CD14-positive monocyte (primary cell): ENCODE measurements around the gene HCAR3. TPM values are rescaled to one million over a fixed set of nuclear protein-coding genes. Genes with fewer than 3 reads are reported as not detected.

Experiments used
- DNase-seq, 3 donors: peaks; one replicate each; pipeline ENCODE4 v3.0.0-alpha.2; 2011 to 2022
- H2AFZ ChIP-seq: 2 replicates; pipeline ENCODE4 v1.6.0; 2012; ENCODE audit warnings: mild to moderate bottlenecking, low read depth, low read length, inconsistent platforms; ENCODE audit not compliant: insufficient read depth, poor library complexity, severe bottlenecking
- H3K27ac ChIP-seq, 2 donors: 1 replicate in 1 of 2; 2 replicates in 1 of 2; pipeline ENCODE4 v1.5.1; 2012 to 2013; ENCODE audit warnings: low read length in 2 of 2, control low read depth in 1 of 2, inconsistent platforms in 1 of 2, low read depth in 1 of 2, mild to moderate bottlenecking in 1 of 2
- H3K27me3 ChIP-seq, 2 donors: one replicate each; pipeline versions ENCODE4 v1.6.0 to v1.6.1; 2011 to 2013; ENCODE audit warnings: low read length in 2 of 2; ENCODE audit not compliant: control insufficient read depth in 2 of 2, insufficient read depth in 2 of 2
- H3K36me3 ChIP-seq, 2 donors: replicated peaks in 1 of 2; 1 replicate in 1 of 2; 2 replicates in 1 of 2; pipeline versions ENCODE4 v1.5.1 to v1.6.1; 2012 to 2013; ENCODE audit warnings: low read length in 2 of 2, control low read depth in 1 of 2, inconsistent platforms in 1 of 2, mild to moderate bottlenecking in 1 of 2; ENCODE audit not compliant: insufficient read depth in 2 of 2, control insufficient read depth in 1 of 2
- H3K4me1 ChIP-seq, 2 donors: 1 replicate in 1 of 2; 2 replicates in 1 of 2; pipeline versions ENCODE4 v1.5.1 to v1.6.1; 2012 to 2013; ENCODE audit warnings: low read length in 2 of 2, control low read depth in 1 of 2, inconsistent platforms in 1 of 2, mild to moderate bottlenecking in 1 of 2, moderate library complexity in 1 of 2; ENCODE audit not compliant: insufficient read depth in 2 of 2, control insufficient read depth in 1 of 2
- H3K4me2 ChIP-seq: replicated peaks from 2 replicates; pipeline ENCODE3; 2012; ENCODE audit warnings: low read length, moderate library complexity, mild to moderate bottlenecking; ENCODE audit not compliant: poor library complexity, severe bottlenecking; ENCODE audit errors: extremely low read depth
- H3K4me3 ChIP-seq, 3 experiments: fragments of 200-600 bp in 1 of 3; sonication (generic) in 1 of 3; replicated peaks in 1 of 3; 1 replicate in 2 of 3; 2 replicates in 1 of 3; pipeline ENCODE4 v1.5.1; 2011 to 2013; ENCODE audit warnings: low read length in 3 of 3, mild to moderate bottlenecking in 3 of 3, control low read depth in 2 of 3, low read depth in 2 of 3, inconsistent platforms in 1 of 3, moderate library complexity in 1 of 3
- H3K79me2 ChIP-seq: 2 replicates; pipeline ENCODE4 v1.6.0; 2012; ENCODE audit warnings: mild to moderate bottlenecking, control low read depth, inconsistent platforms, low read length, moderate library complexity; ENCODE audit not compliant: insufficient read depth
- H3K9ac ChIP-seq: 2 replicates; pipeline ENCODE4 v1.6.0; 2017; ENCODE audit warnings: low read length, mild to moderate bottlenecking; ENCODE audit not compliant: insufficient read depth, poor library complexity, severe bottlenecking
- H3K9me3 ChIP-seq, 2 donors: replicated peaks in 1 of 2; 1 replicate in 1 of 2; 2 replicates in 1 of 2; pipeline versions ENCODE4 v1.5.1 to v1.6.1; 2012 to 2013; ENCODE audit warnings: low read length in 2 of 2, control low read depth in 1 of 2; ENCODE audit not compliant: control insufficient read depth in 1 of 2, insufficient read depth in 1 of 2
- H4K20me1 ChIP-seq: 2 replicates; pipeline ENCODE4 v1.6.0; 2012; ENCODE audit warnings: mild to moderate bottlenecking, low read length, control low read depth, moderate library complexity; ENCODE audit not compliant: insufficient read depth
- H3K27ac Mint-ChIP-seq, 7 donors: one replicate each; pipeline ENCODE4 v1.8.0; 2020; ENCODE audit warnings: mild to moderate bottlenecking in 7 of 7, mixed read lengths in 7 of 7, moderate library complexity in 6 of 7, inconsistent platforms in 2 of 7
- H3K27me3 Mint-ChIP-seq, 3 donors: one replicate each; pipeline ENCODE4 v1.8.0; 2021 to 2022; ENCODE audit warnings: low read depth in 3 of 3, mild to moderate bottlenecking in 3 of 3, mixed read lengths in 3 of 3, moderate library complexity in 3 of 3, inconsistent platforms in 1 of 3
- H3K36me3 Mint-ChIP-seq, 2 donors: one replicate each; pipeline ENCODE4 v1.8.0; 2020; ENCODE audit warnings: mixed read lengths in 2 of 2, inconsistent platforms in 1 of 2, mild to moderate bottlenecking in 1 of 2
- H3K4me1 Mint-ChIP-seq: one replicate; pipeline ENCODE4 v1.8.0; 2020; ENCODE audit warnings: mild to moderate bottlenecking, mixed read lengths
- H3K4me3 Mint-ChIP-seq, 2 donors: one replicate each; pipeline ENCODE4 v1.8.0; 2020; ENCODE audit warnings: mild to moderate bottlenecking in 2 of 2, mixed read lengths in 2 of 2, moderate library complexity in 1 of 2
- H3K9me3 Mint-ChIP-seq, 7 donors: one replicate each; pipeline ENCODE4 v1.8.0; 2020 to 2022; ENCODE audit warnings: mixed read lengths in 7 of 7, mild to moderate bottlenecking in 6 of 7, moderate library complexity in 6 of 7, inconsistent platforms in 2 of 7
- CTCF ChIP-seq: fragments of 200-600 bp; IDR thresholded peaks from one replicate; pipeline ENCODE4 v1.8.0; 2022; ENCODE audit warnings: antibody characterized with exemption, mild to moderate bottlenecking
- WGBS: methylation state at CpG from one replicate; pipeline ENCODE4 v1.1.5; 2013; ENCODE audit warnings: missing lambda C conversion rate; ENCODE audit not compliant: insufficient coverage; 5-methylcytosine and 5-hydroxymethylcytosine counted together
- intact Hi-C, 2 donors: fragments of 100-400 bp; cut with micrococcal nuclease; formaldehyde crosslinking; loops; one replicate each; pipeline versions ENCODE4 v1.15.0 to v1.15.1; 2023
- polyA plus RNA-seq, 3 donors: library from polyadenylated mRNA; depleted of rRNA in 1 of 3; unstranded in 2 of 3; stranded (reverse) in 1 of 3; fragments of 300-500 nt in 2 of 3; fragments of >200 nt in 1 of 3; fragmentation: Illumina TruSeq in 2 of 3; gene quantifications; 1 replicate in 2 of 3; 2 replicates in 1 of 3; pipeline ENCODE4 v1.2.3, GENCODE V29; 2012 to 2021

HCAR3 gene
- polyA plus RNA-seq, 3 donors: 14.4 to 65.3 (median 23.7) TPM

GRCh38 chr12:122686538-122686937 lies 30.1 kb downstream of the HCAR3 start:
- Mint-ChIP-seq H3K9me3 (no peaks in the 10 kb centered on the region), H3K27me3 (peaks cover 0 to 13% (median 5%) of the 10 kb centered on the region in 3 donors), H3K4me1 (peaks cover 20% of the 10 kb centered on the region), H3K36me3 (no peaks in the 10 kb centered on the region), H3K4me3 (peak overlapping the region in 1 of 2 donors; percentile 29), H3K27ac (no peak overlapping the region)
- no peak for DNase-seq
- intact Hi-C loops: loop anchor here in 1 of 2 donors (10.0 kb wide), 2 partner anchors 48 to 52 kb away; partner anchors contain the start of gene HCAR1
- no peak overlapping the region for H3K27ac ChIP-seq
- no peak overlapping the region for H3K9ac ChIP-seq
- no CpG with 5 or more reads among the region's 3 CpGs for WGBS
- no peaks in the 10 kb centered on the region for H4K20me1 ChIP-seq
- no peak overlapping the region for H3K4me3 ChIP-seq
- H3K9me3 ChIP-seq: no peaks in the 10 kb centered on the region
- peaks cover 12 to 14% of the 10 kb centered on the region in 2 donors for H3K4me1 ChIP-seq
- TF ChIP-seq CTCF: no peak
- H3K36me3 ChIP-seq: no peaks in the 10 kb centered on the region
- H3K27me3 ChIP-seq: peaks cover 0 to 2% of the 10 kb centered on the region in 2 donors
- H3K4me2 ChIP-seq: no peak overlapping the region
- no peaks in the 10 kb centered on the region for H3K79me2 ChIP-seq
- no peak overlapping the region for H2AFZ ChIP-seq

GRCh38 chr12:122684297-122684813 lies 32.3 kb downstream of the HCAR3 start:
- peaks cover 0 to 16% (median 8%) of the 10 kb centered on the region in 3 donors for H3K27me3 Mint-ChIP-seq
- Histone ChIP-seq H3K79me2 (no peaks in the 10 kb centered on the region), H3K4me2 (no peak overlapping the region), H3K4me1 (peaks cover 33 to 36% of the 10 kb centered on the region in 2 donors), H2AFZ (no peak overlapping the region), H3K36me3 (no peaks in the 10 kb centered on the region), H4K20me1 (no peaks in the 10 kb centered on the region), H3K9ac (no peak overlapping the region), H3K27ac (no peak overlapping the region), H3K9me3 (no peaks in the 10 kb centered on the region), H3K4me3 (no peak overlapping the region), H3K27me3 (peaks cover 0 to 2% of the 10 kb centered on the region in 2 donors)
- no peak for TF ChIP-seq CTCF
- peak overlapping the region in 1 of 7 donors; percentile 0 for H3K27ac Mint-ChIP-seq
- peaks cover 32% of the 10 kb centered on the region for H3K4me1 Mint-ChIP-seq
- H3K36me3 Mint-ChIP-seq: no peaks in the 10 kb centered on the region
- whole genome bisulfite sequencing: 93% methylated on average over 4 of the region's 5 CpGs
- H3K4me3 Mint-ChIP-seq: no peak overlapping the region
- intact Hi-C loops: loop anchor here (5.0 to 10.0 kb wide), 3 partner anchors 42 to 50 kb away; partner anchors contain the start of gene HCAR1 (in 1 of the 2)
- H3K9me3 Mint-ChIP-seq: peaks cover 0 to 3% (median 0%) of the 10 kb centered on the region in 7 donors
- no peak for DNase-seq
